GM12874 (cell line): ENCODE results near the gene RBP3.

Source experiments
- CTCF ChIP-seq: IDR thresholded peaks from 2 replicates; pipeline ENCODE4 v1.5.1; 2011; ENCODE audit warnings: low read depth, mild to moderate bottlenecking, control low read depth, low read length, moderate library complexity; ENCODE audit not compliant: insufficient read depth

Gene RBP3

GRCh38 chr10:47383261-47384147 lies 35.3 kb downstream of the RBP3 start:
- TF ChIP-seq CTCF, result no peak

DNA sequence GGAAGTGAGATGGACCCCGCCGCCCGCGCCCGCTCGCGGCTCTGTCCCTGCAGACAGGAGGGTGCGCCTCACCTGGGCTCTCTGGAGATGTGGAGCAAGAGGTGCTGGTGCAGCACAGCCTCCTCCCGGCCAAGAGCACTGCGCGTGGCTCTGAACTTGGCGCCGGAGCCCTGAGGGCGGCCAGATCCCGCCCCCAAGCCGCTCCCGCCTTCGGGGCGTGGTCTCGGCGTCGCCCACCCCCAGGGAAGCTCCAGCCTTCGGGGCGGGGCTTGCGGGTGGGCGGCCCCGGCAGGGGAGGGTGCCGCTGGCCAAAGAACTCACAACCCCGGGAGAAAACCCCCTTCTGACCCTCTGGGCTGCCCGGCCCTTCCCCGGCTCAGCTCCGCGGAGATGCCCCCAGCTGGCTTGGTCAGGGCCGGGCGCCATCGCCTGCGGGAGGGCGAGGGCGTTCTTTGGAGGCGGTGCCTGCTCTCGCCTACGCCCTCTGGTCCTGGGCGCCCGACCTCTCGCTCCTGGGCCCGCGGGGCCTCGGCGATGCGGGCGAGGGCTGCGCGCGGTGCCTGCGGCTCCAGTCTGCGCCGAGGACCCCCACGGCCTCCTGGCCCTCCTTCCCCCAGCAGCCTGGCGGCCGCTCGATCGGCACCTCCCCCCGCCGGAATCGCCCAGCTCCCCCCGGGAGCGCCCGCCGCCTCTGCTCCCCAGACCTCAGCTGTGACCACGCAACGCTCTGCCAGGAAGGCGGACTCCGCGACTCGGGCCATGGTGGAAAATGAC lies 36.2 kb downstream of the RBP3 start, which contains the start of gene ZNF488:
Gene ZNF488 (minus strand): TSS at position 146 of the 774 bp plus-strand sequence. CDS start 15,464 bp downstream, outside the sequence.
- TF ChIP-seq CTCF, result no peak

DNA sequence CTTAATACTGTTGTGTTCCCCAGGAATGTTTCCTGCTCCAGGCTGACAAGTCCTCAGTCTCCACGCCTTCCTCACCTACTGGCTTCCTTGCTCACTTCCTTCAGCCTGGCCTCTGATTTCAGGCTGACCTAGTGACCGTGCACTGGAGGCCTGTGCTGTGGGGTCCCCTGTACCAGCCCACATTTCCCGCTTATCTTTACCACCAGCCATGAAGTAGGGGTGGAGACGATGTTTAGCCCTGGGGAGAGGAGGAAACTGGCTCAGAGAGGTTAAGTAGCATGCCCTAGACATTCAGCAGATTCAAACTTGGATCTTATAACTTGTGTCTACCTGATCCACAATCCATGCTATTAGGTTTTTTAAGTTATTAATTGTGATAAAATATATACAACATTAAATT lies 40.7 kb downstream of the RBP3 start:
- TF ChIP-seq CTCF, result no peak

DNA sequence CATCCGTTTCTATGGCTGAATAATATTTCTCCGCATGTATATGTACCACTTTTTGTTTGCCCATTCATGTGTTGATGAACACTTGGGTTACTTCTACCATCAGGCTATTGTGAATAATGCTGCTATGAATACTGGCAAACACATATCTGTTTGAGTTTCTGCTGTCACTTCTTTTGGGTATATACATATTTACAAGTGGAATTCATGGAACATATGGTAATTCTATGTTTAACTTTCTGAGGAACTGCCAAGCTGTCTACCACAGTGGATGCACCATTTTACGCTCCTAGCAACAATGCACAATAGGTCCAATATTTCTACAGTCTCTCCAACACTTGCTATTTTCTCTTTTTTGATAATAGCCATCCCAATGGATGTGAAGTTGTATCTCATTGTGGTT lies 41.5 kb downstream of the RBP3 start:
- no peak for TF ChIP-seq CTCF

- no peak for TF ChIP-seq CTCF
These were observed 48.2 kb downstream of the RBP3 start for GRCh38 chr10:47396311-47396717.

DNA sequence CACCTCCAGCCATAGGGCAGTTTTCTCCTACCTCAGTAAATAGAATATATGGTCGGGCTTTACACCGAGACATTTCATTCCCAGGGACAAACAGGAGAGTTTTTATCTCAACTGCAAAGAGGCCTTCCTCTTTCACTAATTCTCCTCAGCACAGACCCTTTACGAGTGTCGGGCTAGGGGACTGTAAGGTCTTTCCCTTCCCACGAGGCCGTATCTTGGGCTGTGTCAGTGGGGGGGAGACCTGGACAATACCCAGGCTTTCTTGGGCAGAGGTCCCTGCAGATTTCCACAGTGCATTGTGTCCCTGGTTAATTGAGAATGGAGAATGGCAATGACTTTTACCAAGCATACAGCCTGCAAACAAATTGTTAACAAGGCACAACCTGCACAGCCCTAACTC lies 49.1 kb downstream of the RBP3 start:
- TF ChIP-seq CTCF, result no peak

DNA sequence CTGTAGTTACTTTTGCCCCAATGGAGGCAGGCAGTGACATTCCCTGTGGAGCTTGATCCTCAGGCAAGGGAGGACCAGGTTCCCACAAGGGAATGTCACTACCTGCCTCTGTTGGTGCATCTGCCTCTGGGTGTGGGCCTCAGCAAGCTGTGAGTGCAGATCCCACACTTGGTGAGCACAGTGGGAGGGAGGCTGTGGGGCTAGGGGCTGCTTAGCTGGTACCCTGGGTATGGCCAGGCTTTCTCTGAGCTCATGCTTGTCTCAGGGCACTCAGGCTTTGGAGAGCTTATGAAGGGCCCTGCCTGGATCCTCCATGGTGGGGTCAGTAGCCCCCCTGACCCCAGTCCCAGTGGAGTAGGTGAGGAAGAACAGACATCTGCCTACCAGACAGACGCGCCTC lies 52.1 kb downstream of the RBP3 start:
- no peak for TF ChIP-seq CTCF
